Calu3 (cell line): Measurements from ENCODE around the gene GGCT. TPM values are rescaled to one million over a fixed set of nuclear protein-coding genes. Genes with fewer than 3 reads are reported as not detected.

ENCODE experiments used
- BruUV-seq: library from RNA; stranded (reverse); fragments of 400-500 nt; replicated peaks from 2 replicates; lab custom pipeline; 2021; lab: Mats Ljungman, UMichigan
- CTCF ChIA-PET: fragments of 300-600 bp; sonication (Branson Sonifier 250); formaldehyde crosslinking; loops from one replicate; lab custom pipeline; 2022; ENCODE audit warnings: antibody characterized with exemption; lab: Charles Lee
- DNase-seq: peaks from one replicate; pipeline ENCODE4 v3.0.0; 2022
- H3K27ac Mint-ChIP-seq: one replicate; pipeline ENCODE4 v1.8.0; 2022; ENCODE audit warnings: mixed read lengths; ENCODE audit not compliant: unreplicated experiment
- H3K27me3 Mint-ChIP-seq: one replicate; pipeline ENCODE4 v1.8.0; 2022; ENCODE audit warnings: mixed read lengths; ENCODE audit not compliant: unreplicated experiment
- H3K36me3 Mint-ChIP-seq: one replicate; pipeline ENCODE4 v1.8.0; 2022; ENCODE audit warnings: mild to moderate bottlenecking, moderate library complexity, mixed read lengths; ENCODE audit not compliant: insufficient read depth, unreplicated experiment
- H3K4me1 Mint-ChIP-seq: one replicate; pipeline ENCODE4 v1.8.0; 2022; ENCODE audit warnings: mild to moderate bottlenecking, low read depth, mixed read lengths; ENCODE audit not compliant: unreplicated experiment
- H3K4me3 Mint-ChIP-seq: one replicate; pipeline ENCODE4 v1.8.0; 2022; ENCODE audit warnings: mild to moderate bottlenecking, low read depth, moderate library complexity, mixed read lengths; ENCODE audit not compliant: unreplicated experiment
- H3K9me3 Mint-ChIP-seq: one replicate; pipeline ENCODE4 v1.8.0; 2022; ENCODE audit warnings: low read depth, mixed read lengths; ENCODE audit not compliant: unreplicated experiment
- intact Hi-C: fragments of 100-400 bp; cut with micrococcal nuclease; formaldehyde crosslinking; loops from one replicate; pipeline ENCODE4 v1.10.0; 2022; ENCODE audit not compliant: unreplicated experiment
- total RNA-seq: library from RNA; stranded (reverse); gene quantifications from 2 replicates; pipeline ENCODE4 v1.2.3, GENCODE V29; 2022
- TF ChIP-seq, protein P1 (sequence below): fragments of 200-600 bp; IDR thresholded peaks from one replicate; pipeline ENCODE4 v1.8.0; 2022; ENCODE audit warnings: antibody characterized with exemption; ENCODE audit not compliant: unreplicated experiment

Gene GGCT
- total RNA-seq, 1 experiment from 2014 or later, result 90.6 TPM

GRCh38 chr7:30476459-30477145 is 28.0 kb downstream of the GGCT start:
- no peaks in the 10 kb centered on the region for H3K9me3 Mint-ChIP-seq
- TF ChIP-seq, protein P1, sequence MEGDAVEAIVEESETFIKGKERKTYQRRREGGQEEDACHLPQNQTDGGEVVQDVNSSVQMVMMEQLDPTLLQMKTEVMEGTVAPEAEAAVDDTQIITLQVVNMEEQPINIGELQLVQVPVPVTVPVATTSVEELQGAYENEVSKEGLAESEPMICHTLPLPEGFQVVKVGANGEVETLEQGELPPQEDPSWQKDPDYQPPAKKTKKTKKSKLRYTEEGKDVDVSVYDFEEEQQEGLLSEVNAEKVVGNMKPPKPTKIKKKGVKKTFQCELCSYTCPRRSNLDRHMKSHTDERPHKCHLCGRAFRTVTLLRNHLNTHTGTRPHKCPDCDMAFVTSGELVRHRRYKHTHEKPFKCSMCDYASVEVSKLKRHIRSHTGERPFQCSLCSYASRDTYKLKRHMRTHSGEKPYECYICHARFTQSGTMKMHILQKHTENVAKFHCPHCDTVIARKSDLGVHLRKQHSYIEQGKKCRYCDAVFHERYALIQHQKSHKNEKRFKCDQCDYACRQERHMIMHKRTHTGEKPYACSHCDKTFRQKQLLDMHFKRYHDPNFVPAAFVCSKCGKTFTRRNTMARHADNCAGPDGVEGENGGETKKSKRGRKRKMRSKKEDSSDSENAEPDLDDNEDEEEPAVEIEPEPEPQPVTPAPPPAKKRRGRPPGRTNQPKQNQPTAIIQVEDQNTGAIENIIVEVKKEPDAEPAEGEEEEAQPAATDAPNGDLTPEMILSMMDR, result no peak
- intact Hi-C loops, result no loop called here
- H3K27me3 Mint-ChIP-seq, result no peaks in the 10 kb centered on the region
- DNase-seq, result no peak
- H3K27ac Mint-ChIP-seq, result no peak overlapping the region
- CTCF ChIA-PET, result no interaction called here
- peaks cover 13% of the 10 kb centered on the region for H3K36me3 Mint-ChIP-seq
- BruUV-seq, result no TSS peak
- no peak overlapping the region for H3K4me3 Mint-ChIP-seq
- H3K4me1 Mint-ChIP-seq, result no peaks in the 10 kb centered on the region

DNA sequence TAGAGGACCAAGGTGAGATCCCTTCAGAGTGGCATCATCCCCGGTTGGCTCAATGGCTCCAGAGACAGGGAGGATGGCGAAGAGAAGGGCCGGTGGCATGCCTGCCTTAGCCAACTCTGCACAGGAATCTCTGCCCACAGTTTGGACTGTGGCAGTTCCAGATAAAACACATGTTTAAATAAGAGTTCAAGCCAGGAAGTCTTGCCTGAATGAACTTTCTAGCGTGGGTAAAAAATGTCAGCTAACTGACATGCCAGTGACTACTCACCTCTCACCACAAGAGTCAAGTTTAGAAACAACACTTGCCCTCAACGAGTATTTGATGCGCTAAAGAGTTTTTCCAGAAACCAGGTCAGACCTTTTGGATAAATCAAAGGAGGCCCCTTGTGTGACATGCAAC is 29.0 kb downstream of the GGCT start:
- intact Hi-C loops, result no loop called here
- no peaks in the 10 kb centered on the region for H3K9me3 Mint-ChIP-seq
- CTCF ChIA-PET, result no interaction called here
- H3K27ac Mint-ChIP-seq, result no peak overlapping the region
- no peak overlapping the region for H3K4me3 Mint-ChIP-seq
- no peaks in the 10 kb centered on the region for H3K27me3 Mint-ChIP-seq
- H3K4me1 Mint-ChIP-seq, result no peaks in the 10 kb centered on the region
- no peak for DNase-seq
- no TSS peak for BruUV-seq
- peaks cover 13% of the 10 kb centered on the region for H3K36me3 Mint-ChIP-seq
- TF ChIP-seq, protein P1, result no peak

- H3K4me3 Mint-ChIP-seq, result no peak overlapping the region
- H3K4me1 Mint-ChIP-seq, result no peaks in the 10 kb centered on the region
- H3K36me3 Mint-ChIP-seq, result peaks cover 13% of the 10 kb centered on the region
- H3K27me3 Mint-ChIP-seq, result no peaks in the 10 kb centered on the region
- DNase-seq, result no peak
- no peak overlapping the region for H3K27ac Mint-ChIP-seq
- TF ChIP-seq, protein P1, result no peak
- H3K9me3 Mint-ChIP-seq, result no peaks in the 10 kb centered on the region
- intact Hi-C loops, result no loop called here
- CTCF ChIA-PET, result no interaction called here
- no TSS peak for BruUV-seq
Observed at GRCh38 chr7:30474893-30475292, 29.7 kb downstream of the GGCT start.

DNA sequence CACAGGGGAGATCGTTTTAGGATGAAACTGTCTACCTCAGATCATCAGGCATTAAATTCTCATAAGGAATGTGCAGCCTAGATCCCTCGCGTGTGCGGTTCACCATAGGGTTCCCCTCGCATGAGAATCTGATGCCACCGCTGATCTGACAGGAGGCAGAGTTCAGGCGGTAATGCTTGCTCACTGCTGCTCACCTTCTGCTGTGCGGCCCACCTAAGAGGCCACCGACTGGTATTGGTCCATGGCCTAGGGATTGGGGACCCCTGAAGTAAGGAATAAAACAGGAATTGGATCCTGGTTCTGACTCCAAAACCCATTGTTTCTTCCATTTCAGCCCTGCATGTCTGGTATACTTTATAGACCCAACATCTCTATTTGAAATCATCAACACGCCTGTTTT is 30.1 kb downstream of the GGCT start:
- TF ChIP-seq, protein P1, result no peak
- Mint-ChIP-seq H3K27me3 (no peaks in the 10 kb centered on the region), H3K9me3 (no peaks in the 10 kb centered on the region), H3K27ac (no peak overlapping the region), H3K4me1 (peaks cover 4% of the 10 kb centered on the region), H3K36me3 (peaks cover 13% of the 10 kb centered on the region), H3K4me3 (no peak overlapping the region)
- DNase-seq, result no peak
- intact Hi-C loops, result no loop called here
- no TSS peak for BruUV-seq
- CTCF ChIA-PET, result no interaction called here
